ENCODE measurements around the gene GPR39. TPM values are rescaled to one million over a fixed set of nuclear protein-coding genes. Genes with fewer than 3 reads are reported as not detected.

The GPR39 gene
- total RNA-seq, 1 experiment from 2014 or later: 9.0 TPM

DNA sequence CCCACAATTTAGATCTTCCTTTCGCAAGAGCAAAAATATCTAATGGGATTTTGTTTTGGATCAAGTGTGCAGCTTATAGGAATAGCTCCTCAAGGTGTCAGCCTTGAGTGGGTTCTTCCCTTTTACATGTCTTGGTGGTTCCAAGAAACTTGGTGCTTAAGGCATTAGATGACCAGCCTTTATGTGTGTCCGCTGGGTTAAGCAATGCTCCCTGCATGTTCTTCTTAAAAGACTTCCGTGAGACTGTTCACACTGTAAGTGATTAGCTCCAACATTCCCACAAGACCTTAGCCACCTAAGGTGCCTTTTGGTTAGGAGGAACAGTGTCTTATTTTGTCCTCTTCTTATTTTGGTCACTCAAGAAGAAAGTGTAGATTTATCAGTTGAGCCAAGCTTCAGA lies 44.3 kb upstream of the GPR39 start:
- in situ Hi-C loops (cut with HindIII; ENCODE audit: low pct_unique_long_range_greater_than_20kb, low sequenced_read_pairs): no loop called here
- ChIA-PET CTCF (no interaction called here), POLR2A (no interaction called here)
- no peaks in the 10 kb centered on the region for H3K27me3 ChIP-seq (ENCODE audit: control insufficient read depth, insufficient read depth, low read length)
- H3K4me1 ChIP-seq (ENCODE audit: control insufficient read depth, insufficient read depth, low read length): no peaks in the 10 kb centered on the region
- H3K36me3 ChIP-seq (ENCODE audit: control insufficient read depth, insufficient read depth, low read length): no peaks in the 10 kb centered on the region
- DNase-seq (ENCODE audit: low read depth, low spot score) (no peak), ATAC-seq (no peak)
- TF ChIP-seq POLR2AphosphoS5 (IDR thresholded peaks at IDR 0.05; ENCODE audit: low read depth, low read length): no peak
- no peak for TF ChIP-seq REST (IDR thresholded peaks at IDR 0.05; ENCODE audit: insufficient read depth in 1 of 2, low read depth in 2 of 2, low read length in 1 of 2)
- TF ChIP-seq TCF7L2 (IDR thresholded peaks at IDR 0.05; ENCODE audit: low read depth, low read length): no peak
- TF ChIP-seq, protein P1, sequence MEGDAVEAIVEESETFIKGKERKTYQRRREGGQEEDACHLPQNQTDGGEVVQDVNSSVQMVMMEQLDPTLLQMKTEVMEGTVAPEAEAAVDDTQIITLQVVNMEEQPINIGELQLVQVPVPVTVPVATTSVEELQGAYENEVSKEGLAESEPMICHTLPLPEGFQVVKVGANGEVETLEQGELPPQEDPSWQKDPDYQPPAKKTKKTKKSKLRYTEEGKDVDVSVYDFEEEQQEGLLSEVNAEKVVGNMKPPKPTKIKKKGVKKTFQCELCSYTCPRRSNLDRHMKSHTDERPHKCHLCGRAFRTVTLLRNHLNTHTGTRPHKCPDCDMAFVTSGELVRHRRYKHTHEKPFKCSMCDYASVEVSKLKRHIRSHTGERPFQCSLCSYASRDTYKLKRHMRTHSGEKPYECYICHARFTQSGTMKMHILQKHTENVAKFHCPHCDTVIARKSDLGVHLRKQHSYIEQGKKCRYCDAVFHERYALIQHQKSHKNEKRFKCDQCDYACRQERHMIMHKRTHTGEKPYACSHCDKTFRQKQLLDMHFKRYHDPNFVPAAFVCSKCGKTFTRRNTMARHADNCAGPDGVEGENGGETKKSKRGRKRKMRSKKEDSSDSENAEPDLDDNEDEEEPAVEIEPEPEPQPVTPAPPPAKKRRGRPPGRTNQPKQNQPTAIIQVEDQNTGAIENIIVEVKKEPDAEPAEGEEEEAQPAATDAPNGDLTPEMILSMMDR (IDR thresholded peaks at IDR 0.05): no peak; the same call in 1 of the 2 replicates
- TF ChIP-seq SIN3A (IDR thresholded peaks at IDR 0.05; ENCODE audit: borderline replicate concordance, insufficient read depth, low read depth, low read length): no peak
- no peak overlapping the region for H3K4me3 ChIP-seq (ENCODE audit: low read depth in 2 of 2, low read length in 2 of 2)
- 0 out of 2 replicates have a peak, but pooled peaks cover 4% of the 10 kb centered on the region for H3K9me3 ChIP-seq (ENCODE audit: control insufficient read depth, insufficient read depth, low read depth, low read length)
- H3K27ac ChIP-seq (ENCODE audit: low read length): no peak overlapping the region
- BruUV-seq (replicated peaks): no TSS peak
- intact Hi-C loops (cut with micrococcal nuclease; ENCODE audit: unreplicated experiment): no loop called here

GRCh38 chr2:132373391-132374135 lies 43.0 kb upstream of the GPR39 start:
- intact Hi-C loops (cut with micrococcal nuclease; ENCODE audit: unreplicated experiment): no loop called here
- no peak for ATAC-seq
- in situ Hi-C loops (cut with HindIII; ENCODE audit: low pct_unique_long_range_greater_than_20kb, low sequenced_read_pairs): no loop called here
- H3K27ac ChIP-seq (ENCODE audit: low read length): no peak overlapping the region
- 0 out of 2 replicates have a peak, but pooled peaks cover 4% of the 10 kb centered on the region for H3K9me3 ChIP-seq (ENCODE audit: control insufficient read depth, insufficient read depth, low read depth, low read length)
- no peaks in the 10 kb centered on the region for H3K36me3 ChIP-seq (ENCODE audit: control insufficient read depth, insufficient read depth, low read length)
- DNase-seq (ENCODE audit: low read depth, low spot score): no peak
- H3K4me1 ChIP-seq (ENCODE audit: control insufficient read depth, insufficient read depth, low read length): no peaks in the 10 kb centered on the region
- ChIA-PET CTCF (no interaction called here), POLR2A (no interaction called here)
- no TSS peak for BruUV-seq (replicated peaks)
- TF ChIP-seq SIN3A (IDR thresholded peaks at IDR 0.05; ENCODE audit: borderline replicate concordance, insufficient read depth, low read depth, low read length): no peak
- TF ChIP-seq REST (IDR thresholded peaks at IDR 0.05; ENCODE audit: insufficient read depth in 1 of 2, low read depth in 2 of 2, low read length in 1 of 2): no peak
- TF ChIP-seq, protein P1 (IDR thresholded peaks at IDR 0.05): no peak
- TF ChIP-seq POLR2AphosphoS5 (IDR thresholded peaks at IDR 0.05; ENCODE audit: low read depth, low read length): no peak
- no peak for TF ChIP-seq TCF7L2 (IDR thresholded peaks at IDR 0.05; ENCODE audit: low read depth, low read length)
- H3K4me3 ChIP-seq (ENCODE audit: low read depth in 2 of 2, low read length in 2 of 2): no peak overlapping the region
- no peaks in the 10 kb centered on the region for H3K27me3 ChIP-seq (ENCODE audit: control insufficient read depth, insufficient read depth, low read length)

Data from Panc1 (cell line).